K562 (cell line): ENCODE results near the gene DLX3. TPM values are rescaled to one million over a fixed set of nuclear protein-coding genes. Genes with fewer than 3 reads are reported as not detected.

ENCODE experiments used
- ATAC-seq: fragments of 200-7000 bp; cut with Tn5 transposase; 3 replicates; pipeline ENCODE4 v1.9.1; 2020; ENCODE audit warnings: moderate library complexity
- BruUV-seq: library from RNA; stranded (reverse); fragments of 400-500 nt; replicated peaks from 2 replicates; lab custom pipeline; 2021; lab: Mats Ljungman, UMichigan
- CTCF ChIA-PET: fragments of 300-600 bp; formaldehyde crosslinking; extraction: SDS; loops from one replicate; lab custom pipeline; 2021; ENCODE audit warnings: low intra/inter-chr PET ratio; lab: Yijun Ruan, JAX
- POLR2A ChIA-PET: fragments of 300-600, 350-650 bp; sonication (Branson Sonifier 250); formaldehyde crosslinking; extraction: SDS; loops from one replicate; lab custom pipeline; 2021; ENCODE audit warnings: antibody characterized with exemption, inconsistent platforms; lab: Yijun Ruan, JAX
- DNase-seq, 4 experiments: peaks; one replicate each; pipeline versions ENCODE4 v3.0.0 to v3.0.0-alpha.2; 2011 to 2018; ENCODE audit warnings: low spot score in 3 of 4, mixed read lengths in 3 of 4; ENCODE audit errors: extremely low read depth in 1 of 4
- FAIRE-seq: peaks from 2 replicates; lab custom pipeline; 2011; peaks lifted over from hg19 to GRCh38; lab: Jason Lieb, UNC
- H2AFZ ChIP-seq: 2 replicates; pipeline ENCODE4 v1.6.0; 2011; ENCODE audit warnings: low read depth, low read length, control low read depth, inconsistent platforms
- H3K27ac ChIP-seq: fragments of 200-600 bp; 3 replicates; pipeline ENCODE4 v1.8.0; 2011; ENCODE audit warnings: low read depth, mild to moderate bottlenecking, control low read depth, inconsistent platforms, low read length, moderate library complexity, mixed read lengths; ENCODE audit errors: extremely low read depth
- H3K27me3 ChIP-seq, 2 experiments: fragments of 300-600 bp in 1 of 2; 2 replicates in 1 of 2; 3 replicates in 1 of 2; pipeline versions ENCODE4 v1.6.0 to v1.8.0; 2011; ENCODE audit warnings: inconsistent platforms in 2 of 2, low read length in 2 of 2, mild to moderate bottlenecking in 1 of 2, mixed read lengths in 1 of 2, moderate library complexity in 1 of 2; ENCODE audit not compliant: control insufficient read depth in 2 of 2, insufficient read depth in 2 of 2
- H3K36me3 ChIP-seq: fragments of 300-600 bp; 3 replicates; pipeline ENCODE4 v1.8.0; 2011; ENCODE audit warnings: mild to moderate bottlenecking, low read length, inconsistent platforms; ENCODE audit not compliant: control insufficient read depth, insufficient read depth
- H3K4me1 ChIP-seq, 2 experiments: fragments of 200-600 bp in 1 of 2; replicated peaks in 1 of 2; 2 replicates in 1 of 2; 3 replicates in 1 of 2; pipeline versions ENCODE4 v1.5.1 to v1.8.0; 2011; ENCODE audit warnings: inconsistent platforms in 2 of 2, low read length in 2 of 2, mild to moderate bottlenecking in 1 of 2, mixed read lengths in 1 of 2, moderate library complexity in 1 of 2; ENCODE audit not compliant: control insufficient read depth in 2 of 2, insufficient read depth in 2 of 2
- H3K4me2 ChIP-seq: 2 replicates; pipeline ENCODE4 v1.6.1; 2011; ENCODE audit warnings: low read length, control low read depth, inconsistent platforms, mixed read lengths; ENCODE audit not compliant: insufficient read depth
- H3K4me3 ChIP-seq: fragments of 200-600 bp; sonication (generic), shearing (Covaris generic); 2 replicates; pipeline ENCODE4 v1.5.1; 2016; ENCODE audit warnings: control low read depth, inconsistent platforms
- H3K79me2 ChIP-seq: fragments of 200-600 bp; 3 replicates; pipeline ENCODE4 v1.8.0; 2011; ENCODE audit warnings: low read length, inconsistent platforms; ENCODE audit not compliant: control insufficient read depth, insufficient read depth
- H3K9ac ChIP-seq, 2 experiments: 2 replicates each; pipeline versions ENCODE4 v1.6.0 to v1.6.1; 2011; ENCODE audit warnings: low read depth in 2 of 2, low read length in 2 of 2, control low read depth in 1 of 2, inconsistent platforms in 1 of 2, mild to moderate bottlenecking in 1 of 2, mixed read lengths in 1 of 2; ENCODE audit not compliant: insufficient read depth in 1 of 2
- H3K9me1 ChIP-seq: one replicate; pipeline ENCODE4 v1.6.0; 2011; ENCODE audit warnings: inconsistent platforms, mild to moderate bottlenecking, low read length, moderate library complexity; ENCODE audit not compliant: control insufficient read depth, insufficient read depth
- H3K9me3 ChIP-seq: replicated peaks from 2 replicates; pipeline ENCODE4 v1.5.1; 2011; ENCODE audit warnings: low read depth, low read length, inconsistent platforms; ENCODE audit not compliant: control insufficient read depth, insufficient read depth
- H4K20me1 ChIP-seq: replicated peaks from 2 replicates; pipeline ENCODE4 v1.6.1; 2011; ENCODE audit warnings: low read length, inconsistent platforms, mixed read lengths; ENCODE audit not compliant: control insufficient read depth, insufficient read depth
- EGR1 ChIP-seq: fragments of 450-650 bp; conservative IDR thresholded peaks from 2 replicates; pipeline ENCODE4 v1.6.1; 2017; ENCODE audit warnings: mild to moderate bottlenecking
- NFIC ChIP-seq: fragments of 450-650 bp; IDR thresholded peaks from 2 replicates; pipeline ENCODE4 v1.6.1; 2017; ENCODE audit warnings: mild to moderate bottlenecking, inconsistent platforms
- NFIX ChIP-seq: fragments of 250-450 bp; sonication (Bioruptor Pico); IDR thresholded peaks from 2 replicates; pipeline ENCODE4 v1.4.0; 2020; ENCODE audit warnings: low read depth, mild to moderate bottlenecking, moderate library complexity
- PCBP2 ChIP-seq: fragments of 200-400 bp; formaldehyde crosslinking; IDR thresholded peaks from 2 replicates; pipeline ENCODE4 v1.6.1; 2018; ENCODE audit warnings: low read length, low read depth, mild to moderate bottlenecking, moderate library complexity; ENCODE audit not compliant: poor library complexity, severe bottlenecking
- YBX1 ChIP-seq: fragments of 450-650 bp; IDR thresholded peaks from 2 replicates; pipeline ENCODE4 v1.7.1; 2016; ENCODE audit warnings: mild to moderate bottlenecking
- ZNF124 ChIP-seq: sonication (generic); formaldehyde crosslinking; IDR thresholded peaks from 2 replicates; pipeline ENCODE4 v1.8.1; 2022; ENCODE audit warnings: missing genetic modification reagents
- ZNF282 ChIP-seq: sonication (generic); formaldehyde crosslinking; IDR thresholded peaks from 2 replicates; pipeline ENCODE4 v1.8.1; 2023; ENCODE audit warnings: missing genetic modification reagents
- ZNF431 ChIP-seq: sonication (generic); formaldehyde crosslinking; IDR thresholded peaks from 2 replicates; pipeline ENCODE4 v1.8.0; 2022; ENCODE audit warnings: mild to moderate bottlenecking, missing genetic modification reagents
- ZNF639 ChIP-seq, 2 experiments: fragments of 200-800 bp in 1 of 2; sonication (Bioruptor generic) in 1 of 2; sonication (generic) in 1 of 2; formaldehyde crosslinking in 1 of 2; IDR thresholded peaks in 1 of 2; conservative IDR thresholded peaks in 1 of 2; 2 replicates each; pipeline versions ENCODE4 v1.5.0 to v1.6.1; 2016 to 2020; ENCODE audit warnings: missing compliant biosample characterization in 1 of 2, missing genetic modification characterization in 1 of 2, missing genetic modification reagents in 1 of 2
- WGBS: fragments of 100-300 bp; shearing (Covaris generic); methylation state at CpG from one replicate; pipeline ENCODE4 v1.1.6; 2016; ENCODE audit warnings: low coverage, mixed read lengths; ENCODE audit not compliant: insufficient coverage; ENCODE audit errors: missing lambda C conversion rate; 5-methylcytosine and 5-hydroxymethylcytosine counted together
- in situ Hi-C: fragments of 300-500 bp; cut with MboI; formaldehyde crosslinking; loops from 4 replicates; pipeline ENCODE4 v1.15.0; 2018; ENCODE audit warnings: inconsistent platforms, mixed read lengths
- intact Hi-C: fragments of 100-400 bp; cut with micrococcal nuclease; formaldehyde crosslinking; loops from 2 replicates; pipeline ENCODE4 v1.14.2; 2022
- polyA plus RNA-seq, 8 experiments: library from polyadenylated mRNA; depleted of rRNA in 4 of 8; stranded (reverse) in 5 of 8; unstranded in 3 of 8; fragments of >200 nt; fragmentation: Nextera tagmentation in 2 of 8; fragmentation: Illumina TruSeq in 1 of 8; extraction: Ambion mirVana in 2 of 8; extraction: Trizol in 1 of 8; gene quantifications; 2 replicates each; pipeline versions ENCODE4 v1.2.1 to v1.2.3, GENCODE V29; 2011 to 2014; ENCODE audit warnings: inconsistent platforms in 1 of 8, missing spikeins in 1 of 8
- total RNA-seq, 7 experiments: library from RNA; depleted of rRNA in 6 of 7; stranded (reverse); fragments of >200 nt in 6 of 7; fragmentation: Illumina TruSeq in 2 of 7; extraction: Trizol in 2 of 7; gene quantifications; 2 replicates each; pipeline versions ENCODE4 v1.2.1 to v1.2.3, GENCODE V29; 2011 to 2021; ENCODE audit warnings: low replicate concordance in 1 of 7

The DLX3 gene
- total and polyA plus RNA-seq, 9 of the 15 experiments (the other 6 are each of a cell fraction or from before 2014, with no cell fraction given), result not detected

GRCh38 chr17:49951362-49952082 lies 43.5 kb downstream of the DLX3 start:
- POLR2A ChIA-PET, result interaction anchor here (0.8 to 1.3 kb wide), 2 partner anchors 9 to 12 kb away, joined by 3 to 4 read pairs; no protein-coding TSS in a partner anchor
- WGBS, result 2% methylated on average over 14 of the region's 14 CpGs

More at GRCh38 chr17:49951362-49952082, 43.5 kb downstream of the DLX3 start:
- Histone ChIP-seq H3K4me1 (no peaks in the 10 kb centered on the region), H3K9ac (no peak overlapping the region), H3K9me1 (no peaks in the 10 kb centered on the region), H3K4me2 (no peak overlapping the region), H2AFZ (no peak overlapping the region), H3K9me3 (no peaks in the 10 kb centered on the region), H3K27ac (no peak overlapping the region), H3K79me2 (no peaks in the 10 kb centered on the region), H4K20me1 (peaks cover 3% of the 10 kb centered on the region), H3K4me3 (no peak overlapping the region), H3K36me3 (no peaks in the 10 kb centered on the region), H3K27me3 (peaks cover 11 to 67% of the 10 kb centered on the region in 2 experiments; a peak in 4 of 5 replicates)
- BruUV-seq, result no TSS peak
- in situ Hi-C loops, result no loop called here
- FAIRE-seq (no peak), DNase-seq (no peak), ATAC-seq (no peak)
- CTCF ChIA-PET, result interaction anchor here (1.8 kb wide), 2 partner anchors 45 to 47 kb away, joined by 9 read pairs; no protein-coding TSS in a partner anchor
- TF ChIP-seq ZNF282 (CRISPR knock-in tag) (no peak), PCBP2 (no peak), YBX1 (no peak), EGR1 (0 out of 2 replicates have a peak, but pooled peaks have one; percentile 8), ZNF431 (CRISPR knock-in tag) (no peak), ZNF124 (CRISPR knock-in tag) (no peak), NFIX (CRISPR knock-in tag) (no peak), NFIC (peak; percentile 33; the same call in 1 of the 2 replicates), ZNF639 (CRISPR knock-in tag; conservative IDR thresholded peaks at IDR 0.05 in 1 of 2, IDR thresholded peaks at IDR 0.05 in 1 of 2) (no peak)
- intact Hi-C loops, result loop anchor here (2.0 kb wide), 1 partner anchor 45 kb away; no protein-coding TSS in a partner anchor
